ENCODE results near the gene SALL1. TPM values are rescaled to one million over a fixed set of nuclear protein-coding genes. Genes with fewer than 3 reads are reported as not detected.

SALL1 gene
- total RNA-seq, 4 donors from 2014 or later = 0.09 to 0.19 TPM; not detected in 2

- ATAC-seq (ENCODE audit: low FRiP score) = no peak
- no peak for TF ChIP-seq CTCF (IDR thresholded peaks at IDR 0.05)
- no peak for DNase-seq (ENCODE audit: low spot score)
Observed at GRCh38 chr16:51103590-51103989, 47.5 kb downstream of the SALL1 start.

GRCh38 chr16:51097729-51098128, 53.3 kb downstream of the SALL1 start:
- no peak for TF ChIP-seq CTCF (IDR thresholded peaks at IDR 0.05)
- no peak for ATAC-seq (ENCODE audit: low FRiP score)
- no peak for DNase-seq (ENCODE audit: low spot score)

- DNase-seq (ENCODE audit: low spot score) (no peak), ATAC-seq (ENCODE audit: low FRiP score) (no peak)
- TF ChIP-seq CTCF (IDR thresholded peaks at IDR 0.05) = no peak
Observed at GRCh38 chr16:51095890-51096626, 55.0 kb downstream of the SALL1 start.

GRCh38 chr16:51095084-51095881, 55.8 kb downstream of the SALL1 start:
- no peak for TF ChIP-seq CTCF (IDR thresholded peaks at IDR 0.05)
- DNase-seq (ENCODE audit: low spot score) = no peak
- no peak for ATAC-seq (ENCODE audit: low FRiP score)

- DNase-seq (ENCODE audit: low spot score) (no peak), ATAC-seq (ENCODE audit: low FRiP score) (no peak)
- no peak for TF ChIP-seq CTCF (IDR thresholded peaks at IDR 0.05)
Observed at GRCh38 chr16:51093726-51094280, 57.3 kb downstream of the SALL1 start.
